IMR-90 (cell line): Measurements from ENCODE around the gene MMS19. TPM values are rescaled to one million over a fixed set of nuclear protein-coding genes. Genes with fewer than 3 reads are reported as not detected.

Experiments
- ATAC-seq: fragments of 200-7000 bp; cut with Tn5 transposase; 2 replicates; pipeline ENCODE4 v1.9.1; 2020; ENCODE audit warnings: low read depth, mild to moderate bottlenecking, moderate library complexity
- BruUV-seq: library from RNA; stranded (reverse); fragments of 400-500 nt; replicated peaks from 2 replicates; lab custom pipeline; 2021; lab: Mats Ljungman, UMichigan
- CTCF ChIA-PET: fragments of 300-600 bp; formaldehyde crosslinking; extraction: SDS; loops from one replicate; lab custom pipeline; 2021; ENCODE audit warnings: antibody characterized with exemption; lab: Yijun Ruan, JAX
- POLR2A ChIA-PET: fragments of 300-600 bp; sonication (Branson Sonifier 250); formaldehyde crosslinking; loops from one replicate; lab custom pipeline; 2022; ENCODE audit warnings: antibody characterized with exemption; ENCODE audit not compliant: unreplicated experiment; lab: Charles Lee
- DNase-seq: peaks from one replicate; pipeline ENCODE4 v3.0.0; 2013
- H2AFZ ChIP-seq: replicated peaks from 2 replicates; pipeline ENCODE3; 2013; ENCODE audit warnings: low read length, mild to moderate bottlenecking; ENCODE audit not compliant: poor library complexity
- H2AK5ac ChIP-seq: 2 replicates; pipeline ENCODE4 v1.6.1; 2013; ENCODE audit warnings: low read depth, low read length, inconsistent platforms
- H2AK9ac ChIP-seq: replicated peaks from 2 replicates; pipeline ENCODE3; 2013; ENCODE audit warnings: mild to moderate bottlenecking, low read depth, low read length, moderate library complexity; ENCODE audit not compliant: poor library complexity
- H2BK120ac ChIP-seq: 2 replicates; pipeline ENCODE4 v1.6.1; 2013; ENCODE audit warnings: low read depth, low read length, inconsistent platforms
- H2BK15ac ChIP-seq: 3 replicates; pipeline ENCODE4 v1.6.1; 2013; ENCODE audit warnings: low read depth, low read length, inconsistent platforms
- H2BK20ac ChIP-seq: 2 replicates; pipeline ENCODE4 v1.6.1; 2013; ENCODE audit warnings: low read depth, mild to moderate bottlenecking, inconsistent platforms, low read length, moderate library complexity
- H2BK5ac ChIP-seq: 2 replicates; pipeline ENCODE4 v1.6.1; 2013; ENCODE audit warnings: mild to moderate bottlenecking, low read depth, low read length, inconsistent platforms; ENCODE audit not compliant: poor library complexity, severe bottlenecking
- H3K14ac ChIP-seq: replicated peaks from 2 replicates; pipeline ENCODE4 v1.6.1; 2013; ENCODE audit warnings: low read depth, low read length, inconsistent platforms
- H3K18ac ChIP-seq: 2 replicates; pipeline ENCODE4 v1.6.1; 2013; ENCODE audit warnings: low read depth, low read length, control low read depth
- H3K23ac ChIP-seq: 2 replicates; pipeline ENCODE4 v1.6.1; 2013; ENCODE audit warnings: low read depth, low read length, inconsistent platforms
- H3K27ac ChIP-seq: 2 replicates; pipeline ENCODE4 v1.5.1; 2013; ENCODE audit warnings: mild to moderate bottlenecking, control low read depth, low read length; ENCODE audit not compliant: insufficient read depth
- H3K27me3 ChIP-seq: 2 replicates; pipeline ENCODE4 v1.6.1; 2013; ENCODE audit warnings: low read length; ENCODE audit not compliant: control insufficient read depth, insufficient read depth
- H3K36me3 ChIP-seq: 2 replicates; pipeline ENCODE4 v1.6.1; 2013; ENCODE audit warnings: low read length, mixed read lengths; ENCODE audit not compliant: control insufficient read depth, insufficient read depth
- H3K4ac ChIP-seq: 2 replicates; pipeline ENCODE4 v1.6.1; 2013; ENCODE audit warnings: low read depth, low read length, inconsistent platforms
- H3K4me1 ChIP-seq: 2 replicates; pipeline ENCODE4 v1.6.1; 2013; ENCODE audit warnings: low read length, mixed read lengths; ENCODE audit not compliant: control insufficient read depth, insufficient read depth
- H3K4me2 ChIP-seq: 2 replicates; pipeline ENCODE4 v1.6.1; 2013; ENCODE audit warnings: low read depth, mild to moderate bottlenecking, control low read depth, low read length, moderate library complexity
- H3K4me3 ChIP-seq: 2 replicates; pipeline ENCODE4 v1.5.1; 2013; ENCODE audit warnings: low read depth, mild to moderate bottlenecking, control low read depth, low read length, moderate library complexity; ENCODE audit not compliant: insufficient read depth
- H3K56ac ChIP-seq: 2 replicates; pipeline ENCODE4 v1.6.1; 2013; ENCODE audit warnings: low read length, inconsistent platforms; ENCODE audit not compliant: insufficient read depth; ENCODE audit errors: extremely low read depth
- H3K79me1 ChIP-seq, 2 experiments: 2 replicates each; pipeline ENCODE4 v1.6.1; 2013; ENCODE audit warnings: low read length in 2 of 2, inconsistent platforms in 1 of 2, low read depth in 1 of 2
- H3K9ac ChIP-seq: 2 replicates; pipeline ENCODE4 v1.6.1; 2013; ENCODE audit warnings: low read depth, low read length, control low read depth
- H3K9me1 ChIP-seq: 2 replicates; pipeline ENCODE4 v1.6.1; 2013; ENCODE audit warnings: low read length, inconsistent platforms; ENCODE audit not compliant: insufficient read depth
- H3K9me3 ChIP-seq: 2 replicates; pipeline ENCODE4 v1.6.1; 2013; ENCODE audit warnings: low read length; ENCODE audit not compliant: control insufficient read depth, insufficient read depth
- H4K20me1 ChIP-seq: 2 replicates; pipeline ENCODE4 v1.6.1; 2013; ENCODE audit warnings: low read length, inconsistent platforms; ENCODE audit not compliant: insufficient read depth
- H4K5ac ChIP-seq: 2 replicates; pipeline ENCODE4 v1.6.1; 2013; ENCODE audit warnings: mild to moderate bottlenecking, low read depth, low read length, control low read depth
- H4K8ac ChIP-seq, 2 experiments: 2 replicates each; pipeline ENCODE4 v1.6.1; 2013; ENCODE audit warnings: low read depth in 2 of 2, low read length in 2 of 2, control low read depth in 1 of 2, inconsistent platforms in 1 of 2
- H4K91ac ChIP-seq: 2 replicates; pipeline ENCODE4 v1.6.1; 2013; ENCODE audit warnings: low read depth, low read length, inconsistent platforms; ENCODE audit not compliant: insufficient read depth
- CEBPB ChIP-seq: IDR thresholded peaks from 2 replicates; pipeline ENCODE4 v1.6.1; 2012; ENCODE audit warnings: low read depth, low read length, improper control_type of control experiment
- CTCF ChIP-seq: conservative IDR thresholded peaks from 2 replicates; pipeline ENCODE4 v1.5.1; 2012; ENCODE audit warnings: mild to moderate bottlenecking, low read depth, low read length, improper control_type of control experiment
- ELK1 ChIP-seq: fragments of 150-350 bp; IDR thresholded peaks from 2 replicates; pipeline ENCODE4 v1.6.1; 2016; ENCODE audit warnings: low read depth, mild to moderate bottlenecking, low read length, moderate library complexity, borderline replicate concordance
- RAD21 ChIP-seq: IDR thresholded peaks from 2 replicates; pipeline ENCODE4 v1.6.1; 2012; ENCODE audit warnings: low read length, improper control_type of control experiment
- RCOR1 ChIP-seq: IDR thresholded peaks from 2 replicates; pipeline ENCODE4 v1.6.1; 2012; ENCODE audit warnings: mild to moderate bottlenecking, low read length, improper control_type of control experiment; ENCODE audit not compliant: insufficient replicate concordance
- SMC3 ChIP-seq: fragments of 150-350 bp; IDR thresholded peaks from 2 replicates; pipeline ENCODE4 v1.6.1; 2016; ENCODE audit warnings: low read depth, mild to moderate bottlenecking, antibody characterized with exemption, low read length, moderate library complexity
- WGBS, 2 experiments: methylation state at CpG; one replicate each; pipeline versions ENCODE4 v1.1.5 to v1.1.7; 2013; ENCODE audit warnings: missing lambda C conversion rate in 2 of 2; ENCODE audit not compliant: insufficient read length in 1 of 2; ENCODE audit errors: extremely low coverage in 2 of 2; 5-methylcytosine and 5-hydroxymethylcytosine counted together
- dilution Hi-C: fragments of 300-500 bp; cut with HindIII; formaldehyde crosslinking; loops from one replicate; pipeline ENCODE4 v1.14.3; 2018; ENCODE audit warnings: low sequenced_read_pairs; ENCODE audit not compliant: unreplicated experiment
- in situ Hi-C: fragments of 300-500 bp; cut with MboI; formaldehyde crosslinking; loops from 3 replicates; pipeline ENCODE4 v1.14.3; 2019; ENCODE audit warnings: low sequenced_read_pairs, inconsistent platforms, mixed read lengths
- intact Hi-C: fragments of 100-400 bp; cut with micrococcal nuclease; formaldehyde crosslinking; loops from 2 replicates; pipeline ENCODE4 v1.10.0; 2022
- polyA plus RNA-seq, 3 experiments: library from polyadenylated mRNA; depleted of rRNA; stranded (reverse); fragments of >200 nt; gene quantifications; 2 replicates each; pipeline ENCODE4 v1.2.3, GENCODE V29; 2012; ENCODE audit warnings: low replicate concordance in 1 of 3
- total RNA-seq: library from RNA; depleted of rRNA; stranded (reverse); fragments of >200 nt; gene quantifications from 2 replicates; pipeline ENCODE4 v1.2.3, GENCODE V29; 2012

MMS19 gene
- total and polyA plus RNA-seq, 2 of the 4 experiments (the other 2 are of a cell fraction) = 70.1 to 72.7 TPM

GRCh38 chr10:97463363-97464132 lies 34.7 kb downstream of the MMS19 start:
- CTCF ChIA-PET = interaction anchor here (0.5 to 1.6 kb wide), 3 partner anchors 13 to 189 kb away, joined by 3 to 8 read pairs (median 4); no protein-coding TSS in a partner anchor
- DNase-seq (peak; percentile 69), ATAC-seq (peak; percentile 67)
- dilution Hi-C loops = no loop called here
- H3K27me3 ChIP-seq = no peaks in the 10 kb centered on the region
- no peak overlapping the region for H4K5ac ChIP-seq
- no peak overlapping the region for H3K14ac ChIP-seq
- no CpG with 5 or more reads among the region's 4 CpGs for WGBS, 2 experiments
- H2BK5ac ChIP-seq = no peak overlapping the region
- no peak overlapping the region for H3K4me2 ChIP-seq
- no peak overlapping the region for H3K23ac ChIP-seq
- H3K18ac ChIP-seq = no peak overlapping the region
- no TSS peak for BruUV-seq
- no peak overlapping the region for H3K4me3 ChIP-seq
- intact Hi-C loops = loop anchor here (1.0 to 2.0 kb wide), 4 partner anchors 90 to 268 kb away; no protein-coding TSS in a partner anchor
- H3K36me3 ChIP-seq = peaks cover 79% of the 10 kb centered on the region
- H3K56ac ChIP-seq = no peak overlapping the region
- no peak overlapping the region for H2AK5ac ChIP-seq
- H4K8ac ChIP-seq = no peak overlapping the region
- in situ Hi-C loops = loop anchor here (5.0 kb wide), 1 partner anchor 89 kb away; no protein-coding TSS in a partner anchor
- no peak overlapping the region for H4K91ac ChIP-seq
- H3K4ac ChIP-seq = no peak overlapping the region
- no peak overlapping the region for H2AFZ ChIP-seq
- no peak overlapping the region for H2BK120ac ChIP-seq
- H4K20me1 ChIP-seq = peaks cover 11% of the 10 kb centered on the region; the same call in 1 of the 2 replicates
- peak overlapping the region; percentile 83 for H2AK9ac ChIP-seq
- POLR2A ChIA-PET = no interaction called here
- no peak overlapping the region for H3K27ac ChIP-seq
- no peak overlapping the region for H2BK15ac ChIP-seq
- H3K9ac ChIP-seq = no peak overlapping the region
- TF ChIP-seq CTCF (peak; percentile 83), RCOR1 (no peak), RAD21 (peak; percentile 77), SMC3 (peak; percentile 83), CEBPB (peak; percentile 93), ELK1 (no peak)
- peaks cover 12 to 22% of the 10 kb centered on the region in 2 experiments; a peak in 3 of 4 replicates for H3K79me1 ChIP-seq
- H2BK20ac ChIP-seq = no peak overlapping the region
- H3K9me1 ChIP-seq = no peaks in the 10 kb centered on the region
- peaks cover 9% of the 10 kb centered on the region for H3K4me1 ChIP-seq
- no peaks in the 10 kb centered on the region for H3K9me3 ChIP-seq
